NCI-H446 treated with DMSO at 0.1 percent for 48 hours (cell line): Measurements from ENCODE around the gene TSPAN16.

Source experiments
- DNase-seq: peaks from one replicate; lab custom pipeline; 2025; lab: John Stamatoyannopoulos, UW

The TSPAN16 gene, protein sequence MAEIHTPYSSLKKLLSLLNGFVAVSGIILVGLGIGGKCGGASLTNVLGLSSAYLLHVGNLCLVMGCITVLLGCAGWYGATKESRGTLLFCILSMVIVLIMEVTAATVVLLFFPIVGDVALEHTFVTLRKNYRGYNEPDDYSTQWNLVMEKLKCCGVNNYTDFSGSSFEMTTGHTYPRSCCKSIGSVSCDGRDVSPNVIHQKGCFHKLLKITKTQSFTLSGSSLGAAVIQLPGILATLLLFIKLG

DNA sequence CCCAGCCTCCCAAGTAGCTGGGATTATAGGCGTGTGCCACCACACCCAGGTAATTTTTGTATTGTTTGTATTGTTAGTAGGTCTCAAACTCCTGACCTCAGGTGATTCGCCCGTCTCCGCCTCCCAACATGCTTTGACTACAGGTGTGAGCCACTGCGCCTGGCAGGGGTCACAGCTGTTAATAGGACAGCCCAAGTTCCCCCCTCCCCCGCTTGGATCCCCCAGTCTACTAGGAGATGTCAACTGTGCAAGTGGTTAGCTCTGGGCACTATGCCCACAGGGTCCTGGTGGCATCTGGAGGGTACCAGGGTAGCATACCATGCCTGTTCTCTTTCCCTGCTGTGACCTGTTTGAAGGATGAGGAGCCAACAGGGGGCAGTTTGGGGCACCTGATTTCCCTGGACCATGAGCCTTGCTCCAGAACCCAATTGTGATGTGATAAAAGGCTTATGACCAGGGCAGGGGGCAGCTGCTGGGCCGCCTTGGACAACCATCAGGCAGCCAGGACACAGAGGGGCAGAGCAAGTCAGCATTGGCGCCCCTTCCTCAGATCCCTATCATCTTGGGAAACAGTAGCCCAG is at the start of gene TSPAN16:
TSPAN16 (plus strand) TSS at position 496 of the 581 bp plus-strand sequence. CDS start 138 bp downstream, outside the sequence.
- DNase-seq = no peak

DNA sequence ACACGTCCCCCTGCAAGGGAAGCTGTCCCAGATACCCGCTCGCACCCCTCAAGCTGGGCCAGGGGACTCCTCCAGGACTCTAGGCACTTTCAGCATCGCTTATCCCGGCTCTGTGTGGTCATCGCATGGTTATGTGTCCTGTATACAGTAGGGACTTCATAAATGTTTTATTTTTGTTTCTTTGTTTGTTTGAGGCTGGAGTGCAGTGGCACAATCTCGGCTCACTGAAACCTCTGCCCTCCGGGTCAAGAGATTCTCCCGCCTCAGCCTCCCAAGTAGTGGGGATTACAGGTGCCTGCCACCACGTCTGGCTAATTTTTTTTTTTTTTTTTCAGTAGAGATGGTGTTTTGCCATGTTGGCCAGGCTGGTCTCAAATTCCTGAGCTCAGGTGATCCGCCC is 49.0 kb upstream of the TSPAN16 start:
- no peak for DNase-seq

DNA sequence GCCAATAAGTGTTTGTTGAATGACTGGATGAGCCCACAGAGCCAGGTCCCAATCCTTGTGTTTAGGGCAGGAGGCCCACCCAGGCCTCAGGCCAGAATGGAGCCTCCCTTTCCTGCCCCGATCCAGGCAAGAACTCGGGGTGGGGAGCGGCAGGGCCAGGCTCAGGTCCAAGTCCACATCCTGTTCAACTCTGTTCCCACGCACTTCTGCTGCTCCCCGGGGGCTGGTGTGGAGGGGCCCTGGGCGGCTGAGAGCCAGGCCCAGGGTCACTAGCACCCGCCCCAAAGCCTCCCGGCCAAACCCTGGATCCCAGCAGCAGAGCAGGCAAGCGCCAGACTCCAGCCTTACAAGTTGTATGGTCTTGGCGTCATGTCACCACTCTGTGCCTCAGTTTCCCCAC is 48.6 kb upstream of the TSPAN16 start:
- no peak for DNase-seq

DNA sequence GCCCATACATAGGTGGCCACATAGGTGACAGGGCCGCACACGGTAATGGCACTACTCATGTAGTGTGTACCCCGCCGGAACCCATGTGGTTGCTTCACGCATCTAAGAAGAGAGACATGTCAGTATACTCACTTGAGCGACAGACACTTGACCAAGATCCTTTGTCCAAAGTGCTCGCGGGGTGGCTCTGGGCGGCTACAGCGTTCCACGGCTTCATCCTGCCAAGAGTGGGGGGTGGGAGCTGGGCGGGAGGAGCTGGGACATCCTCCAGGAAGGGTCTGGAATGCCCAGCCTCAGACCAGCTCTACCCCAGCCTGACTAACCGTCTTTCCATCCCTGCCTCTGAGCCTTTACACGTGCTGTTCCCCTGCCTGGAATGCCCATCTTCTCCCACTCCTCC is 48.0 kb upstream of the TSPAN16 start:
- DNase-seq = no peak

DNA sequence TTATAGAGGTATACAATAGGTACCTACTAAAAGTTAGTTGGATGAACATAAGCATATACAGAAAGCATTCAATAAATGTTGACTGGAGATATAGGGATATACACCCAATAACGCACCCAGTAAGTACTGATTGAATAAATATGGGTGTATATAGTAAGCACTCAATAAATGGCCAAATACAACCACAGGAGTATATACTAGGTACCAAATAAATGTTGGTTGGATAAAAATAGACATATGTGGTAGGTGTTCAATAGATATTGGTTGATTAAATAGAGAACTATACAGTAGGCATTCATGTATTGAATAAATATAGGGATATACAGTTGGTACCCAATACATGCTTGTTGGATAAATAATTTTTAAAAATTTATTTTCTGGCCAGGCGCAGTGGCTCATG is 47.1 kb upstream of the TSPAN16 start:
- DNase-seq = no peak

DNA sequence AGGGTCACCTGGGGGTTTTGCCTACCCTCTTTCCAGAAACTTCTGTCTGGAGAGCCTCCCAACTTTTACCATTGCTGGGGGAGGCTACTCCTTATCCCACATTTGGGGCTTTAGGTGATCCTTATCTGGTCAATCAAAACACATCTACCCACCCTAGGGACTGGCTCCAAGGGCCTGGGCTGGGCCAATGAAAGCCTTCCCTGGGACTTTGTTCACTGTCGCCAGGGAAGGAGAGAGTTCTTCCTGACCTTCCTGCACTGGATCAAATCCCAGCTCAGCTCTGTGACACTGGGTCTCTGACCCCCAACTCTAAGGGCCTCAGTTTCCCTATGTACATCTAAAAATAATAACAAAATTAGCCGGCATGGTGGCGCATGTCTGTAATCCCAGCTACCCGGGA is 44.7 kb upstream of the TSPAN16 start:
- no peak for DNase-seq

DNA sequence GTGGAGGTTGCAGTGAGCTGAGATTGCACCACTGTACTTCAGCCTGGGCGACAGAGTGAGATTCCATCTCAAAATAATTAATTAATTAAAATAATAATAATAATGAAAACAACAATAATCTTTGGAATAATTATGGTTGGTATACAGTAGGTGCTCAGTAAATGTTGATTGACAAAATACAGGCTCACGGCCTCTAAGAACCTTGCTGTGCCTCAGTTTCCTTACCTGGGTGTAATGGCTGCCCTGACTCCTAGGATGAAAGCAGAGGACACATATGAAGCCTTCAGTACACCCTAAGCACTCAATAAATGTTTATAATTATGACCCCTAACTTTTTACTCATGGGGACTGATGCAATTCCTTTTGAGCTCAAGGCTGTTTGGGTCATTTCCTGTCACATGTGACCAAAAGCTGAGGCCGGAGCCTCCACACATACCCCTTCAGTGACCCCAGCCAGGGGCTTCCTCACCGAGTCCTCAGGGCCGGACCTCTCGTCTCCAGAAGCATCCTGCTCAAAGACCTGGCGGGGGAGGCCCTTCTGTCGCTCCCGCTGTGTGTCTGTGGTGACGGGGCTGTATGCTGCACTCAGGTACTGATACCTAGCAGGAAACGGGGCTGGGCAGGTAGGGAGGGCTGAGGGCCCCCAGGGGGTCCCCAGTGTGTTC is 44.2 kb upstream of the TSPAN16 start:
- no peak for DNase-seq

DNA sequence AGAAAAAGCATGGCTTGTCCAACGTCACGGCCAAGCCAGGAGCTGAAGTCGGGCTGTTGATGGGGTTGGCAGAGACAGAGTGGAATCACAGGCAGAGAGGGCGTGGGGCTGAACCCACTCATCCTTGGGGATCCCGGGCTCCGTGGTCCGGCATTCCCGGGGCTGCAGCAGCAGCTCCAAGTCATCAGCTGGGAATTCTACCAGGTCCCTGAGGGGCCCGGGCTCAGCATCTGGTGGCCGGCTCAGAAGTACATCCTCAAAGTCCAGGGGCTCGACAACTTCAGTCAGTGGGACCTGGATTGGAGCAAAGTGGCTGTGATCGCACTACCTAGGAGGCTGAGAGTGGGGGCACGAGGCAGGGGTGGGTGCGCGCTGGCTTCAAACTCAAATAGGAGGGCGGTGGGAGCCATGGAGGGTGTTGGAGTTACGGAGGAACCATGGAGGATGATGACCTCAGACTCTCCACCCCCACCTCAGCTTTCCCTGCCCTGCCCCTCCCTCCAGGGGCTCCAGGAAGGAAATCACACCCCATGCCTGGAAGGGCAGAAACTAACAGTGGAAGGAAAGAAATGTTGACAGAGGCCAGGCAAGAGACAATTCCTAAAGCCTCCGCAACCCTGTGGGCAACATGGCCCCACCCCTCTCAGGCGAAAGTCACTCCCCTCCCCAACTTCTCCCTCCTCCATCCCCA is 43.1 kb upstream of the TSPAN16 start:
- DNase-seq = no peak

DNA sequence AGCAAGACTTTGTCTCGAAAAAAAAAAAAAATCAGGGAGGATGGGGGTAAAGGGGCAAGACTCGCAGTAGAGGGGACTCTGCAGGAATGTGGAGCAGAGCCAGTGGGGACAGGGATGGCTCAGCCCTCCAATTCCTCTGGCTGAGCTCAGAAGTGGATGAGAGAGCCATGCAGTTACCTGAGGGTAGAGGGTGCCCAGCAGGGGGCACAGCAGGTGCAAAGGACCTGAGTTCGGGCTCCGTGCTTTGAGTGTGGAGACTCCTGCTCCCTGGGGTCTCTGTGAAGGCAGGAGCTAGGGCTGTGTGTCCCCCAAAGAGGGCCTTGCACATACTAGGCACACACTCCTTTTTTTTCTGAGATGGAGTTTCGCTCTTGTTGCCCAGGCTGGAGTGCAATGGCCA is 41.3 kb upstream of the TSPAN16 start:
- no peak for DNase-seq

DNA sequence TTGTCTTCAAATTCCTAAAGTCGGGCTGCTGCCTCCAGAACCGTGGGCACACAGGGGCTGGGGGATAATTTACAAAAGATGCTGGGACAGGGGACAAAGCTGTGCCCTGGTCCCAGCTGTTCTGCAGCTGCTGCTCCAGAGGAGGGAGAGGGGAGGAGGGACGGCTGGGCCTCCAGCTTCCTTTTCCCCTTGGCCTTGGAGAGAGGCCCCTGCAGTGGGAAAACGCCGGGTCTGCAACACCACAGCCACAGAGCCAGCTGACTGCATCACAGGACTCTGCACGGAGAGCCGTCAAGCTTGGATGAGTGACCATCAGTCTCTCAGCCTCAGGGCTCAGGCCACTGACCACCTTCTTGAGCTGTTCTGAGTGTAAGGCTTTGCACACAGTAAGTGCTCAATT is 39.8 kb upstream of the TSPAN16 start:
- DNase-seq = no peak

DNA sequence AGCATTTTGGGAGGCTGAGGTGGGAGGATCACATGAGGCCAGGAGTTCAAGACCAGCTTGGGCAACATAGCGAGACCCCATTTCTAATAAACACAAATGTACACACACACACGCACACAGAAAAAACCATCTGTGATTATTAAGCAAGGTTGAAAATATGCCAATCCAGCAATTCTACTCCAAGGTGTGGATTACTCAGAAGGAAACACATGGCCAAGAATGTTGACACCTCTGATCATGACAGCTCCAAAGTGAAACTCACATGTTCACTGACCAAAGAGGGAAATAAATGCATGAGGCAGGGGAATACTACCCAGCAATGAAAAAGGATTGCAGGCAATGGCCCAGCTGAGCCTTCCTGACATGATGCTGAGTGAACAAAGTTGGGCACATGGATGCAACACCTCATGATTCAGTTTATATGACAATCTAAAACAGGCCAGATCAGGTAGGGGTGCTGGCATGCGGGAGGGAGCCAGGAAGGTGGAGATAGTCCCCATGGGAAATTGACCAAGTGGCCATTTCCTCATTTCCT is 38.0 kb upstream of the TSPAN16 start:
- DNase-seq = no peak

DNA sequence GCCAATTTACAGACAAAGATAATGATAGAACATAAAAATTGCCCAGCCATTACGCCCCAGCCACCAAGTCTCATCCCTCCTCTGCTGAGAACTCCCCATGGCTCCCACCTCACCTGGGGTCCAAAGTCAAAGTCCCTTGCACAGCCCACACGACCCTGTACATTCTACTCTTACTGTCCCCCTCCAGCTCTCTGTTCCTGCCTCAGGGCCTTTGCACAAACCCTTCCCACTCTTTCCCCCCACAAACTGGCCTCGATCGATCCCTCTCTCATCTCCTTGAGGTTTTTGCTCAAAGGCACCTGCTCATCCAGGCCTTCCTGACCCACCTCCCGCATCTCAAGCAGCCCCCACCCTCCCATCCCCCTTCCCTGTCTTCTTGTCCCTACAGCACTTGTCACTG is 35.0 kb upstream of the TSPAN16 start:
- DNase-seq = no peak

DNA sequence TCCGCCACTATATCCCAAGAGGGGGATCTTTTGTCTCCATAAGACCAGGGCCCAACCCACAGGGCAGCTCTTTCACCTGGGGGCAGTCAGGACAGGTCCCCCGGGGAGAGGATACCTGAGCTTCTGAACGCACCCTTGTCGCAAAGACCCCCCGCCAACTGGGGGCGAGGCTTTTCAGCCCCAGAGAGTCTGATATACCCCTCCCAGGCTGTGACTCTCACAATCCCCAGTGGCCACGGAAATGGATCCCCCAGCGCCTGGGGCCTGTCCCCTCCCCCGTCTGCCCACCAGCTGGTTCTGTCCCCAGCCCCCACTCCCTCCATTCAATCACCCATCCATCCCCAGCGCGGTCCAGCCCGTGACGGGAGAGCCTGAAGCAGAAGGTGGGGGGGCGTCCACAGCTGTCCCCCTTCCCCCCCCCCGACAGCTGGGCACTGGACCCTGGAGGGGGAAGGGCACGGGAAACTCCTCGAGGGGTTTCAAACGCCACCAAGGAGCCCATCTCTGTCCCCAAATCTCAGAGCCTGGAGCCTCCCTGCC is 34.5 kb upstream of the TSPAN16 start:
- no peak for DNase-seq

DNA sequence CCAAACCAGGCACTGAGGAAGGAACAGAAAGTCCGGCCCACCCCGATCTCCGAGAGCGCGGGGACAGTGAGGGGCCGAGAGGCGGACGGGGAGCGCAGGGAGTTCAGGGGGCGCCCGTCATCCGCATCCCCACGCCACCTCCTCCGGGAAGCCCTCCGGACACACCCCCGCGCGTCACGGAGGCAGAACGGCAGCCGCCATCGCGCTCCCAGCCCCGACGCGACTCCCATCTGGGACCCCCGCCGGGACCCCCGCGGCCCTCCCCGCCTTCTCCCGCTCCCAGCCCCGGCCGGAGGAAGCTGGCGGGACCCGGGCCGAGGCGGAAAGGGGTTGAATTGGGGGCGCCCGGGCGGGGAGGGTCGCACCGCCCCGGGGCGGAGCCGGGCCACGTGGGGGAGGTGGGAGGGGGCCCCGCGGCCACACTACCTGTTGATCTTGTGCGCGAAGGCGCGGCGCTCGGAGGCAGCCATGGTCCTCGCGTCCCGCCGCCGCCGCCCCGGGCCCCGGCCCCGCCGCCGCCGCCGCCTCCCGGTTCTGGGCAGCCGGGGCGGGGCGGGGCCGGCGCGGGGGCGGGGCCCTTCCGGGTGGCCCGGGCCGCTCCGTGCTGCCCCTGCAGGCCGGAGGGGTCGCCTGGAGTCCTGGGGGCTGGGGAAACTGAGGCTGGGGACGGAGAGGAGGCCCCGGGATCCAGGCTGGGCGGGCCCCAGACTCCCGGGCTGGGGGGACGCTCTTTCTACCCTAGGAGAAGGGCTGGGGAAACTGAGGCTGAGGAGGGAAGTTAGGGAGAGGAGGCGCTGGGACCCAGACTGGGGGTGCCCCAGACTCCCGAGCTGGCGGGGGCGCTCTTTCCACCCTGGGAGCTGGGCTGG is 33.8 kb upstream of the TSPAN16 start, which contains the start of gene DOCK6:
DOCK6 (minus strand) TSS at position 554 of the 869 bp plus-strand sequence; CDS start at position 470, 84 bp downstream.
- DNase-seq = no peak

DNA sequence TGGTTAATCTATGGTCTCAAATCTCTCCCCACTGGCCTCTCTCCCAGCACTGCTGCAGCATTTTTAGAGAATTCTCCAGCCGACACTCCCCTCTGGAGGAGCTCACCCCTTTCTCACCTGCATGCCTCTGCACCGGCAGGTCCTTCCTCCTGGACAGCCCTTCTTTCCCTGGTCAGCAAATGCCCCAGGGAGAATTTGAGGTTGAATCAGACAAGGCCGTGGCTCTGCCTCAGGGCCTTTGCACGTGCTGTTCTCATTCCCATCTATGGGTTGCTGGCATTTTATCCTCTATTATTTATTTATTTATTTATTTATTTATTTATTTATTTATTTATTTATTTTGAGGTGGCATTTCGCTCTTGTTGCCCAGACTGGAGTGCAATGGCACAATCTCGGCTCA is 32.2 kb upstream of the TSPAN16 start:
- DNase-seq = no peak

DNA sequence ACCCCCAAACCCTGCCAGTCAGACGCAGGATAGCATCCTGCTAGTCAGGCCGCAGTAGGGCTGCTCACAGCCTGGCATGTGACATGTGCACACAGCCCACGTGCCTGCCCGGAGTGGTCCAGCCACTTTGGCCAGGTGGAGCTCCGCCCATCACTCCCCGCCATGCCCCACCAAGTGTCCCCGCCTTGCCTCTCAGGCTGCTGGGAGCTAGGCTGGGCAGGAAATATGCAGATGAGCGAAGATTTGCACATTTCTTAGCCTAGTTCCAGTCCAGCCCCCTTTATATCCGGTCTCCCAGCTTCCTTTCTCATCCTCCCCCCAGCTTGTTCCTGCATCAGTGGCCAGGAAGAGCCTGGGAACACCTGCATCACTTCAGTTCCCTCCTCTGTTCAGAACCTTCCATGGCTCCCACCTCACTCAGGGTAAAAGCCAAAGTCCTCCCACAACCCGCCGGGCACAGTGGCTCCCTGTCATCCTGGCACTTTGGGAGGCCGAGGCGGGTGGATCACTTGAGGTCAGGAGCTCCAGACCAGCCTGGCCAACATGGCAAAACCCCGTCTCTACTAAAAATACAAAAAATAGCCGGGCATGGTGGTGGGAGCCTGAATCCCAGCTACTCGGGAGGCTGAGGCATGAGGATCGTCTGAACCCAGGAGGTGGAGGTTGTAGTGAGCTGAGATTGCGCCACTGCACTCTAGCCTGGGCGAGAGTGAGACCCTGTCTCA is 31.3 kb upstream of the TSPAN16 start:
- no peak for DNase-seq

DNA sequence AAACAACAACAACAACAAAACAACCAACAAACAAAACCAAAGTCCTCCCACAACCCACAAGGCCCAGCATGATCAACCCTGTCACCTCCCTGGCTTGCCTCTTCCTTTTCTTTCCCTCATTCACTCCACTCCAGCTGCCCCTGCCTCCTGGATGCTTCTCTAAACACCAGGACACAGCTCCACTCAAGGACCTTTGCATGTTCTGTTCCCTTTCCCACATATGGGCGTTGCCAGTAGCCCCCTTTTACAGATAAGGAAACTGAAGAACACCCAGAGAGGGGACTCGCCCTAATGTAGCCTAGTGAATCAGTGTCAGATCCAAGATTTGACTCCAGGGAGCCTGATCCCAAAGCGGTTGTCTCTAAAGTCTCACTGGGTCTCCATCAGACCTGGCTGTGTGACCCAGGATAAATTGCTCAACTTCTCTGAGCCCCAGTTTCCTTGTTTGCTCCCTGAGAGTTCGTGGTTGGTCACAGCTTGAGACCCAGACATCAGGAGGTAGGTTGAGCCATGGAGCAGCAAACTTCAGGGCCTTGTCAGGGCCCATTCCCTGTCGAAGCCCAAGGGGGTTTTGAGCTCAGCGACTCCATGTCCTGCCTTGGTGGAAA is 30.7 kb upstream of the TSPAN16 start:
- no peak for DNase-seq

DNA sequence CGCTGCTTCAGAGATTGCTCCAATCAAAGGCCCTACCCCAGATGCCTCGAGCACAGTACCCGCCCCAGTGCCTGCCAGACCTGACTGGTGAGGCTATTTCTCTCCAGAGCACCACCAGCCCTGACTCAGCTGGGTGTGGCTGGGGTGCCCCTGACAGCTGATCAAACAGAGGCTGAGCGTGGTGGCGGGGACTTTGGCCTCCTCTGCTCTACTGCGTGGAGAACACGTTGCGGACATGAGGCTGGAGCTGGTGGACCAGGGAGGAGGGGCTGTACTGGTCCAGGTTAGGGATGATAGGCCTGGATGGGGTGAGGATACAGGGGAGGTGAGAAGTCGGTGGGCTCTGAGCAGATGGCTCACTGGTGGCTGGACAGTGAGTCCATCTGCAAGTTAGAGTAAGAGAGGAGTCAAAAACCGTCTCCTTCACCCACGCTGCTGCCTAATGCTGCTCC is 30.1 kb upstream of the TSPAN16 start:
- DNase-seq = no peak

DNA sequence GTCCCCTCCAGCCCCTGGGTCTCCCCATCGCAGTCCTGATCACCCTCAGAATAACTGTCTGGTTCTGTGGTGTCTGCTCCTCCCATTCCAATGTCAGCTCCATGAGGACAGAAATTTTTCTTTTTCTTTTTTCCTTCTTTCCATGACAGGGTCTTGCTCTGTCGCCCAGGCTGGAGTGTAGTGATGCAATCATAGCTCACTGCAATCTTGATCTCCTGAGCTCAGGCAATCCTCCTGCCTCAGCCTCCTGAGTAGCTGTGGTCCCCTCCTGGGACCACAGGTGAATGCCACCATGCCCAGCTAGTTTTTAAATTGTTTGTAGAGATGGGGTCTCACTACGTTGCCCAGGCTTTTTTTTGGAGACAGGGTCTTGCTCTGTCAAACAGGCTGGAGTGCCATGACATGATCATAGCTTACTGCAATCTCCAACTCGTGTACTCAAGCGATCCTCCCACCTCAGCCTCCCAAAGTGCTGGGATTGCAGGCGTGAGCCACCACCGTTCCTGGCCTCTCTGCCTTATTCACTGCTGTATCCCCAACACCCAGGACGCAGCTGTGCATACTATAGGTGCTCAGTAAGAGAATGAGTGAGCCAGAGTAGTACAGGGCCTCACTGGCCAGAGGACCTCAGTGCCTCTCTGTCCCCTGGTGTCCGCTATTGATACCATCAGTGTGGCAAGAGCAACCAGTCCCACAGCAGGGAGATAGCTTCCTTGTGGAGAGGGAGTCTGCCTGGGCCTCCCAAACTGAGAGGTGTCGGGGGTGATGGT is 28.5 kb upstream of the TSPAN16 start:
- no peak for DNase-seq
